Mucosa of descending colon (tissue), 3 donors: ENCODE measurements around the gene PLEKHG7. TPM values are rescaled to one million over a fixed set of nuclear protein-coding genes. Genes with fewer than 3 reads are reported as not detected.

Source experiments
- ATAC-seq: fragments of 200-7000 bp; cut with Tn5 transposase; one replicate; pipeline ENCODE4 v1.9.1; 2020; ENCODE audit warnings: mild to moderate bottlenecking, moderate library complexity
- DNase-seq, 3 donors: peaks; one replicate each; pipeline ENCODE4 v3.0.0-alpha.2; 2020
- H3K36me3 ChIP-seq: fragments of 200-600 bp; one replicate; pipeline ENCODE4 v1.8.0; 2021; ENCODE audit warnings: low read depth, mild to moderate bottlenecking
- H3K4me1 ChIP-seq: fragments of 200-600 bp; one replicate; pipeline ENCODE4 v1.8.0; 2021; ENCODE audit warnings: low read depth, mild to moderate bottlenecking
- H3K4me3 ChIP-seq: fragments of 200-600 bp; one replicate; pipeline ENCODE4 v1.8.0; 2021; ENCODE audit warnings: mild to moderate bottlenecking
- H3K9me3 ChIP-seq: fragments of 200-600 bp; one replicate; pipeline ENCODE4 v1.8.0; 2021; ENCODE audit warnings: mild to moderate bottlenecking
- intact Hi-C, 2 donors: fragments of 100-400 bp; cut with DNase I in 1 of 2; cut with micrococcal nuclease in 1 of 2; formaldehyde crosslinking; loops; one replicate each; pipeline versions ENCODE4 v1.11.0 to v1.11.1; 2022; cut with DNase I, micrococcal nuclease
- total RNA-seq, 3 donors: library from RNA; stranded (reverse); fragmentation: NEBNext Ultra II Directional in 2 of 3; extraction: Animal tissue kit (Norgen Biotek cat#: 25700) in 2 of 3; gene quantifications; one replicate each; pipeline versions ENCODE4 v1.2.1 to v1.2.4, GENCODE V29; 2021 to 2023
- TF ChIP-seq, protein P1 (sequence below): fragments of 200-600 bp; IDR thresholded peaks from one replicate; pipeline ENCODE4 v1.8.0; 2022; ENCODE audit warnings: antibody characterized with exemption, mild to moderate bottlenecking
- donor health status: DM: no; HTN: no; CAD: no; lungs with moderate emphysema.
- donor health status: DM: no; HTN: no; CAD: no.
- donor health status: DM: no; HTN: yes; CAD: no.

Gene PLEKHG7
- total RNA-seq, 3 donors from 2014 or later: 1.2 to 2.7 (median 1.3) TPM

DNA sequence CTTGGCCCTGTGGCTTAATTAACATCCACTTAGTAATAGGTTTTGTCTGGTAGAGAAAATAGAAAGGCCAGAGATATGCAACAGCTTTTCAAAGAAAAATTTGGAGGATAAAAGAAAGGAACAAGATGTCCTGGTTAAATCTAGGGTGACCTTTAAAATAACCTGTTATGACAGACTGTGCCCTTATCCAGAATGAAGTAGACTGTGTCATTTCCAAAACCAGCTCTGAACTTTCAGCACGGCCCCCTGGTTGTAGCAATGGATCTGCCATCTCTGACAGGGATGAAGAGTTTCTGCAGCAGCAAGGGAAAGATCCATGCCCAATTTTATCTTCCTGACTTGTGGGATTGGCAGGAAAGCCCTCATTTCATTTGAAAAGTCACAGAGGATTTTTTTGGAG is 5.1 kb downstream of the PLEKHG7 start:
- Histone ChIP-seq H3K4me1 (peaks cover 2% of the 10 kb centered on the region), H3K4me3 (no peak overlapping the region), H3K36me3 (no peaks in the 10 kb centered on the region), H3K9me3 (peaks cover 1% of the 10 kb centered on the region)
- no peak for ATAC-seq
- intact Hi-C loops: no loop called here
- DNase-seq: no peak
- TF ChIP-seq, protein P1, sequence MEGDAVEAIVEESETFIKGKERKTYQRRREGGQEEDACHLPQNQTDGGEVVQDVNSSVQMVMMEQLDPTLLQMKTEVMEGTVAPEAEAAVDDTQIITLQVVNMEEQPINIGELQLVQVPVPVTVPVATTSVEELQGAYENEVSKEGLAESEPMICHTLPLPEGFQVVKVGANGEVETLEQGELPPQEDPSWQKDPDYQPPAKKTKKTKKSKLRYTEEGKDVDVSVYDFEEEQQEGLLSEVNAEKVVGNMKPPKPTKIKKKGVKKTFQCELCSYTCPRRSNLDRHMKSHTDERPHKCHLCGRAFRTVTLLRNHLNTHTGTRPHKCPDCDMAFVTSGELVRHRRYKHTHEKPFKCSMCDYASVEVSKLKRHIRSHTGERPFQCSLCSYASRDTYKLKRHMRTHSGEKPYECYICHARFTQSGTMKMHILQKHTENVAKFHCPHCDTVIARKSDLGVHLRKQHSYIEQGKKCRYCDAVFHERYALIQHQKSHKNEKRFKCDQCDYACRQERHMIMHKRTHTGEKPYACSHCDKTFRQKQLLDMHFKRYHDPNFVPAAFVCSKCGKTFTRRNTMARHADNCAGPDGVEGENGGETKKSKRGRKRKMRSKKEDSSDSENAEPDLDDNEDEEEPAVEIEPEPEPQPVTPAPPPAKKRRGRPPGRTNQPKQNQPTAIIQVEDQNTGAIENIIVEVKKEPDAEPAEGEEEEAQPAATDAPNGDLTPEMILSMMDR: no peak

DNA sequence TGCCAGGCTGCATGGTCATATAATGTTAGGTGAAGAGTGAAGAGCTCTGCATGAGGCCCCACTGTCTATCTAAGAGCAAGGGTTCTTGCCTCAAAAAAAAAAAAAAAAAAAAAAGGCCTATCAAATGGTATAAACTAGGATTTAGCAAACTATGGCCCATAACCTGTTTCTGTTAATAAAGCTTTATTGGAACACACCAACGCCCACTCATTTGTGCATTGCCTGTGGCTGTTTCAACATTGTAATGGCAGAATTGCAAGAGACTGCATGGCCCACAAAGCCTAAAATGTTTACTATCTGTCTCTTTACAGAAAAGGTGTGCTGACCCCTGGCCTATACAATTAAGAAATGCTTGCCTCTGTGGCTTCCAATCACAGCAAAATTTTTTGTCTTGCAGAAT is 12.8 kb downstream of the PLEKHG7 start:
- intact Hi-C loops: no loop called here
- TF ChIP-seq, protein P1: no peak
- Histone ChIP-seq H3K36me3 (no peaks in the 10 kb centered on the region), H3K9me3 (peaks cover 4% of the 10 kb centered on the region), H3K4me3 (no peak overlapping the region), H3K4me1 (no peaks in the 10 kb centered on the region)
- ATAC-seq (no peak), DNase-seq (no peak)

DNA sequence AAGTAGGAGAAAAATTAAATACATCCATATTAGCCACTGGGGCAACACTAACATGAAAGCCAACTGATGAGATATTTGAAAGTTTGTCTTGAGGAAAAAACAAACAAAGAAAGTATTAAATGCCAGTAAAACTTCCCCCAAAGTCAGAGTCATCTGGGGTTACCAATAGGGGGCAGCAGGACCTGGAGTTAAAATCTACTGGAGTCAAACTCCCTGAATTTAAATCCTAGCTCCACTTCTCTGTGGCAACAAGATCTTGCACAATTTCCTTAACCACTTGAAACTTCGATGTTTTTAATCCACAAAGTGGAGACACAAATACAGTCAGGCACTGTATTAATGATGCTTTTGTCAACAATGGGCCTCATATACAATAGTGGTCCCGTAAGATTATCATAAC is 14.4 kb downstream of the PLEKHG7 start:
- no peak for DNase-seq
- no peaks in the 10 kb centered on the region for H3K36me3 ChIP-seq
- intact Hi-C loops: no loop called here
- H3K4me1 ChIP-seq: no peaks in the 10 kb centered on the region
- ATAC-seq: no peak
- TF ChIP-seq, protein P1: no peak
- H3K9me3 ChIP-seq: peaks cover 4% of the 10 kb centered on the region
- no peak overlapping the region for H3K4me3 ChIP-seq

DNA sequence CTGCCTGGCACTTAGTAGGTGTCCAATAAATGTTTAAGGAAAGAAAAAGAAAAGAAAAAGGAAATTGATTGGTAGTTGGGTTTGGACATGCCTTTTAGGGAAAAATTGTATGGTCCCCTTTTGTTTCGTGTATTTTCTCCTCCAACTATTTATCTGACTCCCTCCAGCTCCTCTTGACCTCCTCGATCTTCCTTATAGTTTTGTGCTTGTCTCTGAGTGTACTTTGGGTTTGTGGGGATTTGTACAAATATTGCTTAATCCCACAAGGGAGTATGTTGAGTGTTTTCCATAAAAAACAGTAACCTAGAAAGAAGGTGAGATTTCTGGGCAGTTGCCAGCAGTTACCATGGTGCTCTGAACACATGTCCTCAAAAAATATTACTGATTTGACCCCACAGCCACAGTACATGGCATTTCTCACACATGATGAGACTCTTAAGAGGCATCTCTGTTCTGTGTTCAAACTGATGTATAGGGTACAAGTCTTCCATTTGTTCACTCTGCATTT is 15.7 kb downstream of the PLEKHG7 start:
- intact Hi-C loops: no loop called here
- Histone ChIP-seq H3K9me3 (no peaks in the 10 kb centered on the region), H3K4me1 (no peaks in the 10 kb centered on the region), H3K36me3 (no peaks in the 10 kb centered on the region), H3K4me3 (no peak overlapping the region)
- DNase-seq: no peak
- TF ChIP-seq, protein P1: no peak
- no peak for ATAC-seq

DNA sequence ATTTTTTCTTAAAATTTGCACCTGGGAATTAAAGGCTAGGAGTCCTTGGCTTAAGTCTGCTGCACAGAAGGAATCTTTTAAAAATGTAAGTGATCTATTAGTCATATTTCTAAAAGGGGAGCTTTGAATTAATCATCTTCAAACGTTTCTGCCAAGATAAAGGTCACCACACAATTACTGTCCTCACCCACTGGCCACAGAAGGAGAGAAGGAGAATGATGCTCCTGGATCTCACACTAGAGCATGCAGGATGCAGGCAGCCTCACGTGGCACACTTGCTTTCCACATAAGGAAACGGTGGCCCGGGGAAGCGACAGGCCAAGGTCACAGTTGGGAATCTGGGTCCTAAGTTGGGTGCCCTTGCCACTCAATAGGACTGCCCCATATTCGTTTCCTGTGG is 16.9 kb downstream of the PLEKHG7 start:
- peaks cover 2% of the 10 kb centered on the region for H3K9me3 ChIP-seq
- TF ChIP-seq, protein P1: no peak
- no peaks in the 10 kb centered on the region for H3K36me3 ChIP-seq
- ATAC-seq: no peak
- no peaks in the 10 kb centered on the region for H3K4me1 ChIP-seq
- no peak overlapping the region for H3K4me3 ChIP-seq
- no peak for DNase-seq
- intact Hi-C loops: no loop called here

DNA sequence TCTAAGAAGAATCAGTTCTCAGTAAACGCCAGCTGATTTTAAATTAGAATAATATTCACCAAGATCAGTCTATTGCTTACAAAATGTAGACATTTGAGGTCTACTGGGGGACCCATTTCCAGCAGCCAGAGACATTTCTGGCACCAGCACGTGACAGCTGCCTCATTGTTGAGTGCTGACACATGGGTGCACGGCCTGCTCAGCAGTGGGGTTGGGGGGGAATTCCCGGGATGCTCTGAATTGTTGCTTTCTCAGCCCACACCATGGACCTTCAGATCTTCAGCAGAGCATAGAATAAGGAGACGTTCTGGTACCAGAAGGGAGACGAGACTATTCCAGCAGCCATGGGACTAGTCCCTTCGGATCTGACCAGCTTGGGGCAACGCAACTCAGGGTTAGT is 18.3 kb downstream of the PLEKHG7 start:
- H3K36me3 ChIP-seq: no peaks in the 10 kb centered on the region
- H3K4me1 ChIP-seq: no peaks in the 10 kb centered on the region
- peaks cover 3% of the 10 kb centered on the region for H3K9me3 ChIP-seq
- ATAC-seq: no peak
- intact Hi-C loops: no loop called here
- DNase-seq: no peak
- TF ChIP-seq, protein P1: no peak
- H3K4me3 ChIP-seq: no peak overlapping the region
